ENCODE measurements around the gene ITFG1.

DNA sequence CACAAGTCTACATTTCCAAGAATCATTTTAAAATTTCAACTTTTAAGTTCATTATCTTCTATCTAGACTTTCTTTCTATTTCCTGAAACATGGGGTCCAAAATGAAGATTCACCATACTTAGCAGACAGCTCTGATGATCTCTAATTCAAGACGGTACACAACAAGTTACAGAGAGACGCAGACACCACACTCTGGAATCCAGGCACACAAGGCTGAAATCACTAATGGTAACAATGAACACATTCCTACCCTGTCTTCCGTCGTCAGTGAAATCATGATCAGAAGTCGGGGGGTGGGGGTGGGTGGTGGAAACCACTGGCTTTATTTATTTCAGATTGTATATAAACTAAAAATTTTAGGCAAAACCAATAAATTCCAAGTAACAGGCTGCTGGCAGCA is 78.5 kb downstream of the ITFG1 start:
- TF ChIP-seq OSR1 (CRISPR knock-in tag; IDR thresholded peaks at IDR 0.05): no peak
- no peak for TF ChIP-seq ESRRG (CRISPR knock-in tag; IDR thresholded peaks at IDR 0.05)
- TF ChIP-seq SNAI2 (CRISPR knock-in tag; IDR thresholded peaks at IDR 0.05): no peak
- TF ChIP-seq BACH2 (CRISPR knock-in tag; IDR thresholded peaks at IDR 0.05; ENCODE audit: borderline replicate concordance): no peak
- no peak for TF ChIP-seq ZNF8 (CRISPR knock-in tag; IDR thresholded peaks at IDR 0.05)
- no peak for TF ChIP-seq ARNTL (CRISPR knock-in tag; IDR thresholded peaks at IDR 0.05; ENCODE audit: borderline replicate concordance, low read depth)
